ENCODE measurements around the gene CLUH. TPM values are rescaled to one million over a fixed set of nuclear protein-coding genes. Genes with fewer than 3 reads are reported as not detected.

CLUH gene
- total RNA-seq, 2 experiments from 2014 or later = 34.4 to 34.8 TPM

DNA sequence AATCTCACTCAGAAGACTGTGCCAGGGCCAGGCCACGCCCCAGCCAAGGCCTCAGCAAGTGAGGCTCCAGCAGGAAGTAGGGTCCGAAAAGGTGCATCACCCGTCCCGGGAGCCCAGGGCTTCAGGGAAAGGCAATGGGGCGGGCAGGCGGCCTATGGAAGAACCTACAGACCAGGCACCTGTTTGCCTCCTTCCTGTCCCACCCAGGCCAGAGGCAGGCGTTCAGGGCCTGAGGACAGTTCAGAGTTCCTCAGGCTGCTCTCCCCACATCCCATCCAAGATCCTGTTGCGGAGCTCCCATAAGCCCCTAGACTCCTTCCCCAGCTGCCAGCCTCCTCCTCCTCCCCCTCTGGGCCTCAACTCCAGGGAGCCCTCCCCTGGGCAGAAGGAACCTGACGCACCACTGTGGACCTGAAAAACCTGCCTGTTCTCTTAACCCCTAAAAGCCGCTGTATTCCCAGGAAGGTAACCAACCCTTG is 2.3 kb downstream of the CLUH start:
- H3K4me1 Mint-ChIP-seq (ENCODE audit: low read depth) = peaks cover 34% of the 10 kb centered on the region
- Histone ChIP-seq H3K27me3 (ENCODE audit: control insufficient read depth in 1 of 2, insufficient read depth in 2 of 2, low read length in 2 of 2) (no peaks in the 10 kb centered on the region), H3K4me1 (ENCODE audit: insufficient read depth, low read length) (peaks cover 58% of the 10 kb centered on the region), H3K9me3 (ENCODE audit: control insufficient read depth in 1 of 2, insufficient read depth in 1 of 2, low read length in 2 of 2) (no peaks in the 10 kb centered on the region), H3K36me3 (ENCODE audit: insufficient read depth, low read length) (peaks cover 2% of the 10 kb centered on the region), H3K4me3 (ENCODE audit: low read length) (no peak overlapping the region), H3K27ac (ENCODE audit: low read depth in 1 of 2, low read length in 2 of 2) (no peak overlapping the region)
- H3K36me3 Mint-ChIP-seq (ENCODE audit: low read depth) = peaks cover 18% of the 10 kb centered on the region
- TF ChIP-seq, protein P1, sequence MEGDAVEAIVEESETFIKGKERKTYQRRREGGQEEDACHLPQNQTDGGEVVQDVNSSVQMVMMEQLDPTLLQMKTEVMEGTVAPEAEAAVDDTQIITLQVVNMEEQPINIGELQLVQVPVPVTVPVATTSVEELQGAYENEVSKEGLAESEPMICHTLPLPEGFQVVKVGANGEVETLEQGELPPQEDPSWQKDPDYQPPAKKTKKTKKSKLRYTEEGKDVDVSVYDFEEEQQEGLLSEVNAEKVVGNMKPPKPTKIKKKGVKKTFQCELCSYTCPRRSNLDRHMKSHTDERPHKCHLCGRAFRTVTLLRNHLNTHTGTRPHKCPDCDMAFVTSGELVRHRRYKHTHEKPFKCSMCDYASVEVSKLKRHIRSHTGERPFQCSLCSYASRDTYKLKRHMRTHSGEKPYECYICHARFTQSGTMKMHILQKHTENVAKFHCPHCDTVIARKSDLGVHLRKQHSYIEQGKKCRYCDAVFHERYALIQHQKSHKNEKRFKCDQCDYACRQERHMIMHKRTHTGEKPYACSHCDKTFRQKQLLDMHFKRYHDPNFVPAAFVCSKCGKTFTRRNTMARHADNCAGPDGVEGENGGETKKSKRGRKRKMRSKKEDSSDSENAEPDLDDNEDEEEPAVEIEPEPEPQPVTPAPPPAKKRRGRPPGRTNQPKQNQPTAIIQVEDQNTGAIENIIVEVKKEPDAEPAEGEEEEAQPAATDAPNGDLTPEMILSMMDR (IDR thresholded peaks at IDR 0.05) = no peak
- DNase-seq (peak in 1 of 14 experiments; percentile 31), ATAC-seq (ENCODE audit: poor library complexity) (no peak)
- intact Hi-C loops (cut with DNase I, micrococcal nuclease) = no loop called here
- H3K27ac Mint-ChIP-seq = peak overlapping the region; percentile 84
- peak overlapping the region; percentile 92 for H3K4me3 Mint-ChIP-seq
- ChIA-PET POLR2A (no interaction called here), CTCF (no interaction called here)
- H3K27me3 Mint-ChIP-seq = no peaks in the 10 kb centered on the region
- no peaks in the 10 kb centered on the region for H3K9me3 Mint-ChIP-seq

DNA sequence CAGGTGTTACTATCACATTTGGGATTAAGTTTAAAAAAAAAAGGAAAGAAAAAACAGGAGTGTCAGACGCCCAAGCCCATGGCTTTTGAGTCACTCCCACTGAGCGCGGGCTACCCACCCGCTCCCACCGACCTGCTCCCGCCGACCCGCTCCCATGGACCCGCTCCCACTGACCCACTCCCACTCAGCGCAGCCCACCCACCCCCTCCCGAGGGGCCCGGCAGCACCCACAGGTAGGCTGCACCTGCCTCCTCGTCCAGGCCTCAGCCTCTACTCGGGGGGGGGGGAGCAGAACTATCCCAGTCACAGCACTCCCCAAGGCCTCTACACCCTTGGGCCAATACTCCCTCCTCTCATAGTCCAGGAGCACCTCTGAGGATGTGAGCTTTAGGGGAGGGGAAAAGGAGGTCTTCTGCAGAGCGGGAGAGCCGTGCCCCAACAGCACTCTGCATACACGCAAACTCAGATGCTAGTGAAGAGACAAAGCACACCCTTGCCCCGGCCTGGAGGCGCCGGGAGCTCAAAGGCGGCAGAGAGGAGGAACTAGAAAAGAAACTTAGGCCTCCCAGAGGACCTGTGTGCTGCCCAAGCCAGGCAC is 2.9 kb downstream of the CLUH start:
- peak overlapping the region; percentile 84 for H3K27ac Mint-ChIP-seq
- no peaks in the 10 kb centered on the region for H3K9me3 Mint-ChIP-seq
- no peaks in the 10 kb centered on the region for H3K9me3 ChIP-seq (ENCODE audit: control insufficient read depth in 1 of 2, insufficient read depth in 1 of 2, low read length in 2 of 2)
- H3K36me3 Mint-ChIP-seq (ENCODE audit: low read depth) = peaks cover 18% of the 10 kb centered on the region
- H3K27ac ChIP-seq (ENCODE audit: low read depth in 1 of 2, low read length in 2 of 2) = no peak overlapping the region
- H3K36me3 ChIP-seq (ENCODE audit: insufficient read depth, low read length) = peaks cover 5% of the 10 kb centered on the region
- DNase-seq (peak in 1 of 14 experiments; percentile 28), ATAC-seq (ENCODE audit: poor library complexity) (no peak)
- H3K4me3 Mint-ChIP-seq = peak overlapping the region; percentile 92
- H3K27me3 ChIP-seq (ENCODE audit: control insufficient read depth in 1 of 2, insufficient read depth in 2 of 2, low read length in 2 of 2) = no peaks in the 10 kb centered on the region
- H3K4me1 ChIP-seq (ENCODE audit: insufficient read depth, low read length) = peaks cover 58% of the 10 kb centered on the region
- intact Hi-C loops (cut with DNase I, micrococcal nuclease) = no loop called here
- H3K4me3 ChIP-seq (ENCODE audit: low read length) = no peak overlapping the region
- no peaks in the 10 kb centered on the region for H3K27me3 Mint-ChIP-seq
- TF ChIP-seq, protein P1 (IDR thresholded peaks at IDR 0.05) = no peak
- peaks cover 34% of the 10 kb centered on the region for H3K4me1 Mint-ChIP-seq (ENCODE audit: low read depth)
- POLR2A ChIA-PET = no interaction called here
- CTCF ChIA-PET = no interaction called here

- H3K27ac ChIP-seq (ENCODE audit: low read depth in 1 of 2, low read length in 2 of 2) = no peak overlapping the region
- Mint-ChIP-seq H3K27me3 (no peaks in the 10 kb centered on the region), H3K27ac (no peak overlapping the region), H3K4me1 (ENCODE audit: low read depth) (peaks cover 34% of the 10 kb centered on the region), H3K36me3 (ENCODE audit: low read depth) (peaks cover 23% of the 10 kb centered on the region), H3K4me3 (peak overlapping the region; percentile 25), H3K9me3 (no peaks in the 10 kb centered on the region)
- H3K27me3 ChIP-seq (ENCODE audit: control insufficient read depth in 1 of 2, insufficient read depth in 2 of 2, low read length in 2 of 2) = no peaks in the 10 kb centered on the region
- ATAC-seq (ENCODE audit: poor library complexity) = no peak
- peaks cover 12% of the 10 kb centered on the region for H3K36me3 ChIP-seq (ENCODE audit: insufficient read depth, low read length)
- no peaks in the 10 kb centered on the region for H3K9me3 ChIP-seq (ENCODE audit: control insufficient read depth in 1 of 2, insufficient read depth in 1 of 2, low read length in 2 of 2)
- no peak overlapping the region for H3K4me3 ChIP-seq (ENCODE audit: low read length)
- intact Hi-C loops (cut with DNase I, micrococcal nuclease) = no loop called here
- H3K4me1 ChIP-seq (ENCODE audit: insufficient read depth, low read length) = peaks cover 58% of the 10 kb centered on the region
- peak in 2 of 14 experiments; percentile 22 to 48 for DNase-seq
- TF ChIP-seq, protein P1 (IDR thresholded peaks at IDR 0.05) = no peak
- ChIA-PET POLR2A (no interaction called here), CTCF (no interaction called here)
These were observed 3.6 kb downstream of the CLUH start for GRCh38 chr17:2707721-2708584.

All from CD4-positive, alpha-beta T cell (primary cell).